LNCaP clone FGC (cell line): ENCODE results near the gene ITGB5.

Experiments used
- DNase-seq: peaks from one replicate; pipeline ENCODE4 v3.0.0-alpha.2; 2011; ENCODE audit warnings: low read depth
- H3K4me3 ChIP-seq: 2 replicates; pipeline ENCODE4 v1.5.1; 2011; ENCODE audit warnings: mild to moderate bottlenecking, low read depth, low read length, control low read depth
- TF ChIP-seq, protein P1 (sequence below): IDR thresholded peaks from 2 replicates; pipeline ENCODE4 v1.5.1; 2012; ENCODE audit warnings: mild to moderate bottlenecking; ENCODE audit not compliant: control insufficient read depth, insufficient read depth; ENCODE audit errors: extremely low read depth

ITGB5 gene

GRCh38 chr3:124772081-124772831, 114.9 kb downstream of the ITGB5 start:
- peak overlapping the region; percentile 27; the same call in 1 of the 2 replicates for H3K4me3 ChIP-seq
- TF ChIP-seq, protein P1, sequence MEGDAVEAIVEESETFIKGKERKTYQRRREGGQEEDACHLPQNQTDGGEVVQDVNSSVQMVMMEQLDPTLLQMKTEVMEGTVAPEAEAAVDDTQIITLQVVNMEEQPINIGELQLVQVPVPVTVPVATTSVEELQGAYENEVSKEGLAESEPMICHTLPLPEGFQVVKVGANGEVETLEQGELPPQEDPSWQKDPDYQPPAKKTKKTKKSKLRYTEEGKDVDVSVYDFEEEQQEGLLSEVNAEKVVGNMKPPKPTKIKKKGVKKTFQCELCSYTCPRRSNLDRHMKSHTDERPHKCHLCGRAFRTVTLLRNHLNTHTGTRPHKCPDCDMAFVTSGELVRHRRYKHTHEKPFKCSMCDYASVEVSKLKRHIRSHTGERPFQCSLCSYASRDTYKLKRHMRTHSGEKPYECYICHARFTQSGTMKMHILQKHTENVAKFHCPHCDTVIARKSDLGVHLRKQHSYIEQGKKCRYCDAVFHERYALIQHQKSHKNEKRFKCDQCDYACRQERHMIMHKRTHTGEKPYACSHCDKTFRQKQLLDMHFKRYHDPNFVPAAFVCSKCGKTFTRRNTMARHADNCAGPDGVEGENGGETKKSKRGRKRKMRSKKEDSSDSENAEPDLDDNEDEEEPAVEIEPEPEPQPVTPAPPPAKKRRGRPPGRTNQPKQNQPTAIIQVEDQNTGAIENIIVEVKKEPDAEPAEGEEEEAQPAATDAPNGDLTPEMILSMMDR, result no peak
- peak; percentile 72 for DNase-seq

DNA sequence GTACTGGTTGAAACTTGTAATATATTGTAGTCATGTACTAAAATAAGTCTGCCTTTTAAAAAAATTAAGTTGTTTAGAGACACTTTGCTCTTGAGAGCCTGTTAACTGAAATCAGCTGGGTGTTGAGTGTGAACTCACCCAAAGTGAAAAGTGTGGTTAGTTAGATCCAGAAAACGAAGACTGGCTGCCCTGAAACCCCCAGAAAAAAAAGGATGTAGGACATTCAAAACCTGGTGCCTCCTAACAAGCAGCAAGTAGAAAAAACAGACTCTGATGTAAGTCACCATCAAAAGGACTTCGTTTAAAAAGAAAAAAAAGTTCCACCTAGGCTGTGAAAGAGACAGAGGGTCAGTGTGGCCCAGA, 116.1 kb downstream of the ITGB5 start:
- H3K4me3 ChIP-seq, result no peak overlapping the region
- DNase-seq, result no peak
- TF ChIP-seq, protein P1, result no peak

DNA sequence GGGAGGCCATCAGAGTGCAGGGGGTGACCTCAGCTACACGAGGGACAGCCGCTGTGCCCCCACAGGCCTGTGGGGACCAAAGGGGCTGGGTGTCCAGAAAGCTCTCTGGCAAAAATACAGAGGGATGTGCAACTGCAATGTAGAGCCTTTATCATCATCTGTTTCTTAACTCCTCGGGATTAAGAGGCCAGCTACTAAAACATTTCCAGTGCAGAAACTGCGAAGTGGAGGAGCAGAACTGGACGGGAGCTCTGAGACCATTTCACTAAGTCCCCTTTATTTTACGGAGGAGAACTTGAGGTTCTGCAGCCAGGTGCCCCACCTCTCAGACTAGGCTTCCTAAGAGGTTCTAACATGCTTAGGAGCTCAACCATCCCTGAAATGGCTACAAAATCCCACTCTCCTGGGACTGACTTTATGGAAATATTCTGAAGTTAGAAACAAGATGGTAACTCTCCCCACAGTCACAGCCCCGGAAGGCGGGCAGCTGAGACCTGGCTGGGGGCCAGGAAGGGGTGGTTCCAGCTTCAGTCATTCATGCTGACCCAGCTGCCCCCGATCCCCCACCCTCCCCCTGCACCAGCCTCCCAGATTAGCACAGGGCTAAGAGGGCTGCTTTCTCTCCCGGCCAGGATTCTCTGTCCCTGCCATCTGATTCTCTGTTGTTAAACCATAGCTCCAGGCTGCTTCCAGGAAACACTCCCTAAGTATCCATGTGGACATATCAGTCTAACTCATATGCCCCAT, 116.7 kb downstream of the ITGB5 start:
- TF ChIP-seq, protein P1, result no peak
- DNase-seq, result no peak
- no peak overlapping the region for H3K4me3 ChIP-seq

- TF ChIP-seq, protein P1, result no peak
- no peak for DNase-seq
- no peak overlapping the region for H3K4me3 ChIP-seq
These were observed 117.7 kb downstream of the ITGB5 start for GRCh38 chr3:124769462-124769861.

DNA sequence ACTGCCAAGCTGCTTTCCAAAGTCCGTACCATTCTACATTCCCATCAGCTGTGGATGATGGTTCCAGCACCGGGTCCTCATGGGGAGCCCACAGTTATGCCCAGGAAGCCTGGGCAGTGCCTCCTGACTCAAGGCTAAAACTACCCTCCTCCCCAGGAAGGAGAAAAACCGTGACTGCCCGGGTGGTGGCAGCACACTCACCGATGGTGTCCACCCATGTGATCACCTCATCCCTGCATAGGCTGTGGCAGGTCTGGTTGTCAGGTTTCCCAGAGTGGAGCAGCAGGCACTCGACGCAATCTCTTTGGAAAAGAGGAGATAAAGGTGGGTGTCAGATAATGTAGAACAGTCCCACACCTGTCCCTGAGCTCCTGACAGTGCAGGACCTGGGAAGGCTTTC, 118.4 kb downstream of the ITGB5 start:
- no peak overlapping the region for H3K4me3 ChIP-seq
- no peak for DNase-seq

GRCh38 chr3:124767691-124768090, 119.5 kb downstream of the ITGB5 start:
- no peak overlapping the region for H3K4me3 ChIP-seq
- TF ChIP-seq, protein P1, result no peak
- no peak for DNase-seq

More for the DNA sequence above, 118.4 kb downstream of the ITGB5 start:
- TF ChIP-seq, protein P1, result peak; percentile 54
